GM19438 (cell line): Measurements from ENCODE around the gene B4GALT1.

ENCODE experiments used
- ATAC-seq: cut with Tn5 transposase; IDR thresholded peaks from one replicate; pipeline ENCODE4 v1.9.1; 2021; ENCODE audit warnings: low read depth; ENCODE audit not compliant: unreplicated experiment

B4GALT1 gene

GRCh38 chr9:33065157-33066076 is 101.7 kb downstream of the B4GALT1 start:
- ATAC-seq = peak; percentile 85
